ENCODE data around the gene AGT. TPM values are rescaled to one million over a fixed set of nuclear protein-coding genes. Genes with fewer than 3 reads are reported as not detected.

AGT gene
- total RNA-seq, 1 experiment from 2014 or later = 0.93 TPM

- H3K4me2 ChIP-seq (ENCODE audit: low read length) = no peak overlapping the region
- BruUV-seq (replicated peaks) = no TSS peak
- POLR2A ChIA-PET = no interaction called here
- no peak for TF ChIP-seq CEBPB (IDR thresholded peaks at IDR 0.05; ENCODE audit: low read depth)
- no peak for TF ChIP-seq ATF3 (IDR thresholded peaks at IDR 0.05)
- no peak for TF ChIP-seq POLR2AphosphoS5 (IDR thresholded peaks at IDR 0.05; ENCODE audit: low read depth, low read length)
- TF ChIP-seq SRF (IDR thresholded peaks at IDR 0.05; ENCODE audit: low read depth) = no peak
- TF ChIP-seq CBX3 (IDR thresholded peaks at IDR 0.05; ENCODE audit: low read depth) = no peak
- no peak for TF ChIP-seq CTCF (IDR thresholded peaks at IDR 0.05 in 2 of 3, conservative IDR thresholded peaks at IDR 0.05 in 1 of 3; ENCODE audit: borderline replicate concordance in 1 of 3, insufficient read depth in 1 of 3, low read depth in 2 of 3, low read length in 2 of 3)
- no peak for TF ChIP-seq ZBTB33 (IDR thresholded peaks at IDR 0.05; ENCODE audit: extremely low read depth, insufficient replicate concordance, low read length)
- TF ChIP-seq FOSL1 (IDR thresholded peaks at IDR 0.05; ENCODE audit: low read depth) = no peak
- TF ChIP-seq TCF7L2 (IDR thresholded peaks at IDR 0.05; ENCODE audit: borderline replicate concordance, extremely low read depth, insufficient read depth, insufficient read length) = no peak
- no peak for TF ChIP-seq ZFX (IDR thresholded peaks at IDR 0.05)
- no peak for TF ChIP-seq ZNF274 (IDR thresholded peaks at IDR 0.05; ENCODE audit: low read depth, low read length)
- TF ChIP-seq SP1 (IDR thresholded peaks at IDR 0.05; ENCODE audit: low read depth) = no peak
- TF ChIP-seq RAD21 (IDR thresholded peaks at IDR 0.05; ENCODE audit: low read depth) = no peak
- no peak for TF ChIP-seq EZH2 (IDR thresholded peaks at IDR 0.05)
- no peak for TF ChIP-seq SIN3A (IDR thresholded peaks at IDR 0.05; ENCODE audit: low read depth)
- no peak for TF ChIP-seq JUND (IDR thresholded peaks at IDR 0.05)
- no peak for TF ChIP-seq EGR1 (IDR thresholded peaks at IDR 0.05; ENCODE audit: low read depth)
- no peaks in the 10 kb centered on the region for H3K27me3 ChIP-seq (ENCODE audit: insufficient read depth, low read length)
- no peak overlapping the region for H3K27ac ChIP-seq (ENCODE audit: low read depth, low read length)
- no peak overlapping the region for H2AFZ ChIP-seq (ENCODE audit: low read depth, low read length, poor library complexity, severe bottlenecking)
- no peak overlapping the region for H3K9ac ChIP-seq (ENCODE audit: low read length)
- no peak for DNase-seq (ENCODE audit: low read depth, low spot score)
- ATAC-seq = no peak
- no peaks in the 10 kb centered on the region for H3K9me2 ChIP-seq (ENCODE audit: insufficient read depth)
- H3K79me2 ChIP-seq (ENCODE audit: insufficient read depth, low read length) = no peaks in the 10 kb centered on the region
- H3K4me1 ChIP-seq (ENCODE audit: control insufficient read depth in 1 of 2, insufficient read depth in 2 of 2, low read length in 2 of 2) = no peaks in the 10 kb centered on the region
- H3K4me3 ChIP-seq (replicated peaks in 1 of 2; ENCODE audit: low read depth in 1 of 2, low read length in 2 of 2) = no peak overlapping the region
- CTCF ChIA-PET = no interaction called here
- no peaks in the 10 kb centered on the region for H3K36me3 ChIP-seq (ENCODE audit: control insufficient read depth in 1 of 2, insufficient read depth in 2 of 2, low read length in 2 of 2)
- RAD21 ChIA-PET (ENCODE audit: low non-redundant PET in 1 of 2, low total read pairs in 2 of 2, uncharacterized antibody in 2 of 2, unreplicated experiment in 2 of 2) = no interaction called here
- H3K9me3 ChIP-seq (ENCODE audit: control insufficient read depth in 1 of 2, insufficient read depth in 1 of 2, low read depth in 1 of 2, low read length in 2 of 2) = no peaks in the 10 kb centered on the region
- no peaks in the 10 kb centered on the region for H4K20me1 ChIP-seq (ENCODE audit: insufficient read depth)
- intact Hi-C loops (cut with micrococcal nuclease) = no loop called here
Observed at GRCh38 chr1:230743899-230744298, 30.0 kb upstream of the AGT start.
